HepG2 (cell line): ENCODE measurements around the gene C14orf93. TPM values are rescaled to one million over a fixed set of nuclear protein-coding genes. Genes with fewer than 3 reads are reported as not detected.

Experiments
- ASH2L ChIP-seq: fragments of 300-600, 200-600 bp; sonication (generic); IDR thresholded peaks from 2 replicates; pipeline ENCODE4 v1.7.0; 2017; ENCODE audit warnings: low read depth, mild to moderate bottlenecking, moderate library complexity, mixed read lengths, low read length; ENCODE audit not compliant: insufficient read length
- CBX2 ChIP-seq, 2 experiments: fragments of 200-600 bp in 1 of 2; sonication (generic); formaldehyde crosslinking in 1 of 2; IDR thresholded peaks; 2 replicates each; pipeline versions ENCODE4 v1.7.0 to v1.8.1; 2018 to 2022; ENCODE audit warnings: low read depth in 2 of 2, low read length in 1 of 2, mild to moderate bottlenecking in 1 of 2, missing genetic modification reagents in 1 of 2
- DNMT1 ChIP-seq: sonication (generic); formaldehyde crosslinking; IDR thresholded peaks from 2 replicates; pipeline ENCODE4 v1.5.1; 2020; ENCODE audit warnings: mild to moderate bottlenecking, missing genetic modification reagents
- FIP1L1 ChIP-seq: fragments of 200-400 bp; formaldehyde crosslinking; IDR thresholded peaks from 2 replicates; pipeline ENCODE4 v1.6.1; 2018; ENCODE audit warnings: low read depth, mild to moderate bottlenecking, low read length, moderate library complexity, borderline replicate concordance; ENCODE audit not compliant: insufficient read depth
- IKZF4 ChIP-seq: sonication (generic); formaldehyde crosslinking; IDR thresholded peaks from 2 replicates; pipeline ENCODE4 v1.5.1; 2020; ENCODE audit warnings: borderline replicate concordance, mild to moderate bottlenecking, low read depth, missing genetic modification reagents; ENCODE audit errors: not compliant biosample characterization
- KAT7 ChIP-seq: IDR thresholded peaks from 2 replicates; pipeline ENCODE4 v1.6.1; 2018; ENCODE audit warnings: borderline replicate concordance, missing compliant biosample characterization
- MIXL1 ChIP-seq: IDR thresholded peaks from 2 replicates; pipeline ENCODE4 v1.6.1; 2016
- SALL2 ChIP-seq: sonication (generic); formaldehyde crosslinking; IDR thresholded peaks from 2 replicates; pipeline ENCODE4 v1.8.1; 2023; ENCODE audit warnings: mild to moderate bottlenecking, missing genetic modification reagents, inconsistent platforms
- SPEN ChIP-seq: sonication (generic); formaldehyde crosslinking; IDR thresholded peaks from 2 replicates; pipeline ENCODE4 v1.5.1; 2020; ENCODE audit warnings: low read depth, mild to moderate bottlenecking, missing genetic modification reagents
- ZC3H13 ChIP-seq: sonication (generic); formaldehyde crosslinking; IDR thresholded peaks from 2 replicates; pipeline ENCODE4 v1.8.1; 2023; ENCODE audit warnings: mild to moderate bottlenecking, missing genetic modification reagents, moderate library complexity
- ZNF432 ChIP-seq: sonication (generic); formaldehyde crosslinking; IDR thresholded peaks from 2 replicates; pipeline ENCODE4 v1.5.0; 2020; ENCODE audit warnings: missing genetic modification reagents, mild to moderate bottlenecking, borderline replicate concordance
- ZNF703 ChIP-seq: sonication (generic); formaldehyde crosslinking; IDR thresholded peaks from 2 replicates; pipeline ENCODE4 v1.5.1; 2020; ENCODE audit warnings: missing genetic modification reagents, mild to moderate bottlenecking, moderate library complexity, borderline replicate concordance
- polyA plus RNA-seq, 8 experiments: library from polyadenylated mRNA; depleted of rRNA in 3 of 8; stranded (reverse) in 7 of 8; unstranded in 1 of 8; fragments of >200 nt; fragmentation: Illumina TruSeq in 4 of 8; extraction: Trizol in 4 of 8; gene quantifications; 2 replicates each; pipeline versions ENCODE4 v1.2.1 to v1.2.3, GENCODE V29; 2011 to 2016; ENCODE audit warnings: low read depth in 4 of 8, missing spikeins in 1 of 8, mixed read lengths in 1 of 8; ENCODE audit not compliant: insufficient read depth in 1 of 8
- total RNA-seq, 5 experiments: library from RNA; depleted of rRNA; stranded (reverse); fragments of >200 nt; fragmentation: Illumina TruSeq; extraction: Trizol; gene quantifications; 2 replicates each; pipeline ENCODE4 v1.2.3, GENCODE V29; 2016; ENCODE audit warnings: low read depth in 1 of 5
- TF ChIP-seq, protein P1 (sequence below): sonication (generic); formaldehyde crosslinking; IDR thresholded peaks from 2 replicates; pipeline ENCODE4 v1.4.0; 2020; ENCODE audit warnings: low read depth, mild to moderate bottlenecking, missing genetic modification reagents
- TF ChIP-seq, protein P2 (sequence below): IDR thresholded peaks from 2 replicates; pipeline ENCODE4 v1.6.1; 2012; ENCODE audit warnings: low read length, improper control_type of control experiment
- TF ChIP-seq, protein P3 (sequence below): sonication (generic); formaldehyde crosslinking; IDR thresholded peaks from 2 replicates; pipeline ENCODE4 v1.8.0; 2022; ENCODE audit warnings: low read depth, missing genetic modification reagents
- TF ChIP-seq, protein P4 (sequence below): conservative IDR thresholded peaks from 2 replicates; pipeline ENCODE4 v1.6.1; 2018; ENCODE audit warnings: missing genetic modification reagents
- TF ChIP-seq, protein P5 (sequence below): sonication (generic); formaldehyde crosslinking; IDR thresholded peaks from 2 replicates; pipeline ENCODE4 v1.4.0; 2020; ENCODE audit warnings: mild to moderate bottlenecking, missing genetic modification reagents
- TF ChIP-seq, protein P6 (sequence below): sonication (generic); formaldehyde crosslinking; IDR thresholded peaks from 2 replicates; pipeline ENCODE4 v1.8.0; 2022; ENCODE audit warnings: missing genetic modification reagents, mild to moderate bottlenecking, inconsistent platforms, borderline replicate concordance

C14orf93 gene
- total and polyA plus RNA-seq, 2 of the 13 experiments (the other 11 are each of a cell fraction or from before 2014, with no cell fraction given): 11.4 to 22.5 TPM

DNA sequence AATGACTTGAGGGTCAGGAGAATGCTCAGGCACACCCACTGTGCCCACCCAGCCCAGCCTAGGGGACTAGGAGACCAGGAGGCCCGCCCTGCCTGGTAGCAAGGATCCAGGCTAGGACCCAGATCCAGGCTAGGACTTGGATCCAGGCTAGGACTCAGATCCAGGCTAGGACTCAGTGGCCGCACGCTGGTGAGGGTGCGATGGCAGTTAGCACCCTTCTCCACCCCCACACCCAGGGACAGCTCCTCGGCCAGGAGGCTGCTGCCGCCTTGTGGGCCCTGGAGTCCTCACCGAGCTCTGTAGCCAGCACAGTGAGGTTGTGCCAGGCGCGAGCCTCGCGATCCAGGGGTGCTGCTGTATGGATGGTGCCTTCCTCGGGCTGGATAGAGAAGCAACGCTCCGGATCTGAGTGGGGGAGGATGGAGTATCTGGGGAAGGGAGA, 42.3 kb upstream of the C14orf93 start (continued):
- TF ChIP-seq, protein P1, sequence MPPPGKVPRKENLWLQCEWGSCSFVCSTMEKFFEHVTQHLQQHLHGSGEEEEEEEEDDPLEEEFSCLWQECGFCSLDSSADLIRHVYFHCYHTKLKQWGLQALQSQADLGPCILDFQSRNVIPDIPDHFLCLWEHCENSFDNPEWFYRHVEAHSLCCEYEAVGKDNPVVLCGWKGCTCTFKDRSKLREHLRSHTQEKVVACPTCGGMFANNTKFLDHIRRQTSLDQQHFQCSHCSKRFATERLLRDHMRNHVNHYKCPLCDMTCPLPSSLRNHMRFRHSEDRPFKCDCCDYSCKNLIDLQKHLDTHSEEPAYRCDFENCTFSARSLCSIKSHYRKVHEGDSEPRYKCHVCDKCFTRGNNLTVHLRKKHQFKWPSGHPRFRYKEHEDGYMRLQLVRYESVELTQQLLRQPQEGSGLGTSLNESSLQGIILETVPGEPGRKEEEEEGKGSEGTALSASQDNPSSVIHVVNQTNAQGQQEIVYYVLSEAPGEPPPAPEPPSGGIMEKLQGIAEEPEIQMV (CRISPR knock-in tag): 0 out of 2 replicates have a peak, but pooled peaks have one; percentile 43
- TF ChIP-seq ZNF432: no peak
- peak; percentile 64 for TF ChIP-seq IKZF4 (CRISPR knock-in tag)
- TF ChIP-seq SPEN (CRISPR knock-in tag): peak; percentile 49; the same call in 1 of the 2 replicates
- no peak for TF ChIP-seq KAT7 (CRISPR knock-in tag)
- TF ChIP-seq, protein P2, sequence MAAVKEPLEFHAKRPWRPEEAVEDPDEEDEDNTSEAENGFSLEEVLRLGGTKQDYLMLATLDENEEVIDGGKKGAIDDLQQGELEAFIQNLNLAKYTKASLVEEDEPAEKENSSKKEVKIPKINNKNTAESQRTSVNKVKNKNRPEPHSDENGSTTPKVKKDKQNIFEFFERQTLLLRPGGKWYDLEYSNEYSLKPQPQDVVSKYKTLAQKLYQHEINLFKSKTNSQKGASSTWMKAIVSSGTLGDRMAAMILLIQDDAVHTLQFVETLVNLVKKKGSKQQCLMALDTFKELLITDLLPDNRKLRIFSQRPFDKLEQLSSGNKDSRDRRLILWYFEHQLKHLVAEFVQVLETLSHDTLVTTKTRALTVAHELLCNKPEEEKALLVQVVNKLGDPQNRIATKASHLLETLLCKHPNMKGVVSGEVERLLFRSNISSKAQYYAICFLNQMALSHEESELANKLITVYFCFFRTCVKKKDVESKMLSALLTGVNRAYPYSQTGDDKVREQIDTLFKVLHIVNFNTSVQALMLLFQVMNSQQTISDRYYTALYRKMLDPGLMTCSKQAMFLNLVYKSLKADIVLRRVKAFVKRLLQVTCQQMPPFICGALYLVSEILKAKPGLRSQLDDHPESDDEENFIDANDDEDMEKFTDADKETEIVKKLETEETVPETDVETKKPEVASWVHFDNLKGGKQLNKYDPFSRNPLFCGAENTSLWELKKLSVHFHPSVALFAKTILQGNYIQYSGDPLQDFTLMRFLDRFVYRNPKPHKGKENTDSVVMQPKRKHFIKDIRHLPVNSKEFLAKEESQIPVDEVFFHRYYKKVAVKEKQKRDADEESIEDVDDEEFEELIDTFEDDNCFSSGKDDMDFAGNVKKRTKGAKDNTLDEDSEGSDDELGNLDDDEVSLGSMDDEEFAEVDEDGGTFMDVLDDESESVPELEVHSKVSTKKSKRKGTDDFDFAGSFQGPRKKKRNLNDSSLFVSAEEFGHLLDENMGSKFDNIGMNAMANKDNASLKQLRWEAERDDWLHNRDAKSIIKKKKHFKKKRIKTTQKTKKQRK: no peak
- TF ChIP-seq ASH2L: no peak
- TF ChIP-seq MIXL1 (CRISPR knock-in tag): peak; percentile 38; the same call in 1 of the 2 replicates
- no peak for TF ChIP-seq FIP1L1
- TF ChIP-seq, protein P3, sequence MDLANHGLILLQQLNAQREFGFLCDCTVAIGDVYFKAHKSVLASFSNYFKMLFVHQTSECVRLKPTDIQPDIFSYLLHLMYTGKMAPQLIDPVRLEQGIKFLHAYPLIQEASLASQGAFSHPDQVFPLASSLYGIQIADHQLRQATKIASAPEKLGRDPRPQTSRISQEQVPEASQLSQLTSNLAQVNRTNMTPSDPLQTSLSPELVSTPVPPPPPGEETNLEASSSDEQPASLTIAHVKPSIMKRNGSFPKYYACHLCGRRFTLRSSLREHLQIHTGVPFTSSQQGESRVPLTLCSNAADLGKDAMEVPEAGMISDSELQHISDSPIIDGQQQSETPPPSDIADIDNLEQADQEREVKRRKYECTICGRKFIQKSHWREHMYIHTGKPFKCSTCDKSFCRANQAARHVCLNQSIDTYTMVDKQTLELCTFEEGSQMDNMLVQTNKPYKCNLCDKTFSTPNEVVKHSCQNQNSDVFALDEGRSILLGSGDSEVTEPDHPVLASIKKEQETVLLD (CRISPR knock-in tag): no peak
- TF ChIP-seq, protein P4, sequence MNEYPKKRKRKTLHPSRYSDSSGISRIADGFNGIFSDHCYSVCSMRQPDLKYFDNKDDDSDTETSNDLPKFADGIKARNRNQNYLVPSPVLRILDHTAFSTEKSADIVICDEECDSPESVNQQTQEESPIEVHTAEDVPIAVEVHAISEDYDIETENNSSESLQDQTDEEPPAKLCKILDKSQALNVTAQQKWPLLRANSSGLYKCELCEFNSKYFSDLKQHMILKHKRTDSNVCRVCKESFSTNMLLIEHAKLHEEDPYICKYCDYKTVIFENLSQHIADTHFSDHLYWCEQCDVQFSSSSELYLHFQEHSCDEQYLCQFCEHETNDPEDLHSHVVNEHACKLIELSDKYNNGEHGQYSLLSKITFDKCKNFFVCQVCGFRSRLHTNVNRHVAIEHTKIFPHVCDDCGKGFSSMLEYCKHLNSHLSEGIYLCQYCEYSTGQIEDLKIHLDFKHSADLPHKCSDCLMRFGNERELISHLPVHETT: no peak
- TF ChIP-seq SALL2 (CRISPR knock-in tag): 0 out of 2 replicates have a peak, but pooled peaks have one; percentile 24
- peak; percentile 31; the same call in 1 of the 2 replicates for TF ChIP-seq DNMT1 (CRISPR knock-in tag)
- no peak for TF ChIP-seq CBX2 (IDR thresholded peaks at IDR 0.05; ENCODE audit: low read depth, low read length)
- no peak for TF ChIP-seq CBX2 (CRISPR knock-in tag; IDR thresholded peaks at IDR 0.05; ENCODE audit: low read depth)
- no peak for TF ChIP-seq ZNF703 (CRISPR knock-in tag)
- TF ChIP-seq, protein P5, sequence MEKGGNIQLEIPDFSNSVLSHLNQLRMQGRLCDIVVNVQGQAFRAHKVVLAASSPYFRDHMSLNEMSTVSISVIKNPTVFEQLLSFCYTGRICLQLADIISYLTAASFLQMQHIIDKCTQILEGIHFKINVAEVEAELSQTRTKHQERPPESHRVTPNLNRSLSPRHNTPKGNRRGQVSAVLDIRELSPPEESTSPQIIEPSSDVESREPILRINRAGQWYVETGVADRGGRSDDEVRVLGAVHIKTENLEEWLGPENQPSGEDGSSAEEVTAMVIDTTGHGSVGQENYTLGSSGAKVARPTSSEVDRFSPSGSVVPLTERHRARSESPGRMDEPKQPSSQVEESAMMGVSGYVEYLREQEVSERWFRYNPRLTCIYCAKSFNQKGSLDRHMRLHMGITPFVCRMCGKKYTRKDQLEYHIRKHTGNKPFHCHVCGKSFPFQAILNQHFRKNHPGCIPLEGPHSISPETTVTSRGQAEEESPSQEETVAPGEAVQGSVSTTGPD (CRISPR knock-in tag): no peak
- TF ChIP-seq, protein P6, sequence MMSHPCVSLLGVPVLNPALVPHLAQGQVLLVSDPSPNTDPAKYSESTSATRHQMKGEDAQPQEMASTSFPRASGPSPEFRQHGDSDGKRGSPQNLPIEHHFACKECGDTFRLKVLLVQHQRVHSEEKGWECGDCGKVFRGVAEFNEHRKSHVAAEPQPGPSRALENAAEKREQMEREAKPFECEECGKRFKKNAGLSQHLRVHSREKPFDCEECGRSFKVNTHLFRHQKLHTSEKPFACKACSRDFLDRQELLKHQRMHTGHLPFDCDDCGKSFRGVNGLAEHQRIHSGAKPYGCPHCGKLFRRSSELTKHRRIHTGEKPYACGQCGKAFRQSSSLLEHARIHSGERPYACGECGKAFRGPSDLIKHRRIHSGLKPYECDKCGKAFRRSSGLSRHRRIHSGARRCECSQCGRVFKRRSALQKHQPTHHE (CRISPR knock-in tag): no peak
- TF ChIP-seq ZC3H13 (CRISPR knock-in tag): no peak
